HL-60 (cell line): Measurements from ENCODE around the gene POLR1B.

Experiments
- GABPA ChIP-seq: IDR thresholded peaks from 2 replicates; pipeline ENCODE4 v1.6.1; 2012; ENCODE audit warnings: low read depth
- POLR2AphosphoS5 ChIP-seq: IDR thresholded peaks from 2 replicates; pipeline ENCODE4 v1.6.1; 2012; ENCODE audit warnings: low read depth
- SPI1 ChIP-seq: IDR thresholded peaks from 2 replicates; pipeline ENCODE4 v1.6.1; 2012; ENCODE audit warnings: low read depth, mild to moderate bottlenecking, borderline replicate concordance
- TF ChIP-seq, protein P1 (sequence below): IDR thresholded peaks from one replicate; pipeline ENCODE4 v1.5.1; 2011; ENCODE audit warnings: low read length, control low read depth, inconsistent platforms; ENCODE audit not compliant: insufficient read depth
- TF ChIP-seq, protein P2 (sequence below): IDR thresholded peaks from 2 replicates; pipeline ENCODE4 v1.6.1; 2012; ENCODE audit warnings: low read depth; ENCODE audit not compliant: insufficient replicate concordance

DNA sequence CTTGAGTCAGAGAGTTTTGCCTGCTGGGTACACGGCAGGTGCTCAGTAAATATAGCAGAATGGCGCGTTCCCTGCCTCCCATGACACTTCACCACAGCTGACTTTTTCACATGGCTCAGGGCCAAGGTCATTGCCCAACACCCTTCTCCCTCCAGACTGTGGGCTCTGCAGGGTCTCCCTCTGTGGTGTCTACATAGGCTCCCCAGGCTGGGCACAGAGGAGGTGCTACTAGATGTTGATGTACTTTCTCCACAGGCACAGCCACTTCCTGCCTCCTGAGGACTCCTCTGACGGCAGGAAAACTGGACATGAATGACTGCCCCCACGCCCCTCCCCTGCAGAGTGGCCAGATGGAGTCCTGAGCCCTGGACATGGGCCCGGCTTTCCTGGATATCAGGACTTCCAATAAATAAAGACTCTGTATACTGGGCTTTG lies 46.4 kb downstream of the POLR1B start:
- TF ChIP-seq, protein P1, sequence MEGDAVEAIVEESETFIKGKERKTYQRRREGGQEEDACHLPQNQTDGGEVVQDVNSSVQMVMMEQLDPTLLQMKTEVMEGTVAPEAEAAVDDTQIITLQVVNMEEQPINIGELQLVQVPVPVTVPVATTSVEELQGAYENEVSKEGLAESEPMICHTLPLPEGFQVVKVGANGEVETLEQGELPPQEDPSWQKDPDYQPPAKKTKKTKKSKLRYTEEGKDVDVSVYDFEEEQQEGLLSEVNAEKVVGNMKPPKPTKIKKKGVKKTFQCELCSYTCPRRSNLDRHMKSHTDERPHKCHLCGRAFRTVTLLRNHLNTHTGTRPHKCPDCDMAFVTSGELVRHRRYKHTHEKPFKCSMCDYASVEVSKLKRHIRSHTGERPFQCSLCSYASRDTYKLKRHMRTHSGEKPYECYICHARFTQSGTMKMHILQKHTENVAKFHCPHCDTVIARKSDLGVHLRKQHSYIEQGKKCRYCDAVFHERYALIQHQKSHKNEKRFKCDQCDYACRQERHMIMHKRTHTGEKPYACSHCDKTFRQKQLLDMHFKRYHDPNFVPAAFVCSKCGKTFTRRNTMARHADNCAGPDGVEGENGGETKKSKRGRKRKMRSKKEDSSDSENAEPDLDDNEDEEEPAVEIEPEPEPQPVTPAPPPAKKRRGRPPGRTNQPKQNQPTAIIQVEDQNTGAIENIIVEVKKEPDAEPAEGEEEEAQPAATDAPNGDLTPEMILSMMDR = no peak
- TF ChIP-seq POLR2AphosphoS5 (no peak), GABPA (no peak), SPI1 (no peak)
- TF ChIP-seq, protein P2, sequence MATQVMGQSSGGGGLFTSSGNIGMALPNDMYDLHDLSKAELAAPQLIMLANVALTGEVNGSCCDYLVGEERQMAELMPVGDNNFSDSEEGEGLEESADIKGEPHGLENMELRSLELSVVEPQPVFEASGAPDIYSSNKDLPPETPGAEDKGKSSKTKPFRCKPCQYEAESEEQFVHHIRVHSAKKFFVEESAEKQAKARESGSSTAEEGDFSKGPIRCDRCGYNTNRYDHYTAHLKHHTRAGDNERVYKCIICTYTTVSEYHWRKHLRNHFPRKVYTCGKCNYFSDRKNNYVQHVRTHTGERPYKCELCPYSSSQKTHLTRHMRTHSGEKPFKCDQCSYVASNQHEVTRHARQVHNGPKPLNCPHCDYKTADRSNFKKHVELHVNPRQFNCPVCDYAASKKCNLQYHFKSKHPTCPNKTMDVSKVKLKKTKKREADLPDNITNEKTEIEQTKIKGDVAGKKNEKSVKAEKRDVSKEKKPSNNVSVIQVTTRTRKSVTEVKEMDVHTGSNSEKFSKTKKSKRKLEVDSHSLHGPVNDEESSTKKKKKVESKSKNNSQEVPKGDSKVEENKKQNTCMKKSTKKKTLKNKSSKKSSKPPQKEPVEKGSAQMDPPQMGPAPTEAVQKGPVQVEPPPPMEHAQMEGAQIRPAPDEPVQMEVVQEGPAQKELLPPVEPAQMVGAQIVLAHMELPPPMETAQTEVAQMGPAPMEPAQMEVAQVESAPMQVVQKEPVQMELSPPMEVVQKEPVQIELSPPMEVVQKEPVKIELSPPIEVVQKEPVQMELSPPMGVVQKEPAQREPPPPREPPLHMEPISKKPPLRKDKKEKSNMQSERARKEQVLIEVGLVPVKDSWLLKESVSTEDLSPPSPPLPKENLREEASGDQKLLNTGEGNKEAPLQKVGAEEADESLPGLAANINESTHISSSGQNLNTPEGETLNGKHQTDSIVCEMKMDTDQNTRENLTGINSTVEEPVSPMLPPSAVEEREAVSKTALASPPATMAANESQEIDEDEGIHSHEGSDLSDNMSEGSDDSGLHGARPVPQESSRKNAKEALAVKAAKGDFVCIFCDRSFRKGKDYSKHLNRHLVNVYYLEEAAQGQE = no peak
